Peyer's patch (tissue), 4 donors: Measurements from ENCODE around the gene ARPC1A. TPM values are rescaled to one million over a fixed set of nuclear protein-coding genes. Genes with fewer than 3 reads are reported as not detected.

Source experiments
- DNase-seq, 3 donors: peaks; one replicate each; pipeline ENCODE4 v3.0.0-alpha.2; 2017 to 2019
- H3K27ac ChIP-seq, 4 donors: fragments of 200-600 bp; sonication (generic); one replicate each; pipeline ENCODE4 v1.5.1; 2016 to 2019
- H3K27me3 ChIP-seq, 2 donors: fragments of 200-600 bp; sonication (generic); one replicate each; pipeline ENCODE4 v1.5.1; 2019
- H3K36me3 ChIP-seq, 3 donors: fragments of 200-600 bp; sonication (generic); one replicate each; pipeline ENCODE4 v1.5.1; 2016 to 2019
- H3K4me1 ChIP-seq, 4 donors: fragments of 200-600 bp; sonication (generic); one replicate each; pipeline ENCODE4 v1.5.1; 2016 to 2019
- H3K4me3 ChIP-seq, 4 donors: fragments of 200-600 bp; sonication (generic); 1 replicate in 3 of 4; 2 replicates in 1 of 4; pipeline ENCODE4 v1.5.1; 2016 to 2019; ENCODE audit warnings: mild to moderate bottlenecking in 1 of 4
- H3K9me3 ChIP-seq, 4 donors: fragments of 200-600 bp; sonication (generic); one replicate each; pipeline ENCODE4 v1.5.1; 2016 to 2019; ENCODE audit warnings: mild to moderate bottlenecking in 1 of 4
- CTCF ChIP-seq, 6 experiments: fragments of 450-650 bp in 4 of 6; fragments of 200-600 bp in 2 of 6; sonication (generic) in 1 of 6; IDR thresholded peaks; one replicate each; pipeline ENCODE4 v1.5.1; 2017 to 2019; ENCODE audit warnings: antibody characterized with exemption in 6 of 6, mild to moderate bottlenecking in 3 of 6, moderate library complexity in 1 of 6
- POLR2A ChIP-seq, 2 donors: fragments of 450-650 bp; IDR thresholded peaks; one replicate each; pipeline ENCODE4 v1.5.1; 2017; ENCODE audit warnings: antibody characterized with exemption in 2 of 2, mild to moderate bottlenecking in 2 of 2, moderate library complexity in 2 of 2
- total RNA-seq, 4 donors: library from RNA; depleted of rRNA; stranded (reverse); fragments of >200 nt; gene quantifications; one replicate each; pipeline ENCODE4 v1.1.0, GENCODE V29; 2016

The ARPC1A gene
- total RNA-seq, 4 donors from 2014 or later: 195 to 278 (median 225) TPM

- Histone ChIP-seq H3K4me3 (no peak overlapping the region), H3K4me1 (no peaks in the 10 kb centered on the region), H3K27me3 (no peaks in the 10 kb centered on the region), H3K36me3 (no peaks in the 10 kb centered on the region), H3K27ac (no peak overlapping the region), H3K9me3 (no peaks in the 10 kb centered on the region)
- TF ChIP-seq CTCF (IDR thresholded peaks at IDR 0.05) (no peak), POLR2A (IDR thresholded peaks at IDR 0.05) (no peak)
- no peak for DNase-seq
These were observed 24.2 kb upstream of the ARPC1A start for GRCh38 chr7:99301496-99301895.

GRCh38 chr7:99305473-99306260 lies 20.0 kb upstream of the ARPC1A start:
- no peaks in the 10 kb centered on the region for H3K9me3 ChIP-seq
- TF ChIP-seq CTCF (IDR thresholded peaks at IDR 0.05): no peak
- no peaks in the 10 kb centered on the region for H3K36me3 ChIP-seq
- no peaks in the 10 kb centered on the region for H3K27me3 ChIP-seq
- DNase-seq: no peak
- no peak overlapping the region for H3K27ac ChIP-seq
- no peaks in the 10 kb centered on the region for H3K4me1 ChIP-seq
- no peak overlapping the region for H3K4me3 ChIP-seq

- Histone ChIP-seq H3K27me3 (no peaks in the 10 kb centered on the region), H3K4me1 (no peaks in the 10 kb centered on the region), H3K9me3 (no peaks in the 10 kb centered on the region), H3K27ac (no peak overlapping the region), H3K36me3 (no peaks in the 10 kb centered on the region), H3K4me3 (no peak overlapping the region)
- TF ChIP-seq POLR2A (IDR thresholded peaks at IDR 0.05) (no peak), CTCF (IDR thresholded peaks at IDR 0.05) (no peak)
- DNase-seq: no peak
These were observed 17.1 kb upstream of the ARPC1A start for GRCh38 chr7:99308461-99309074.

- no peak for DNase-seq
- no peak overlapping the region for H3K4me3 ChIP-seq
- H3K9me3 ChIP-seq: no peaks in the 10 kb centered on the region
- no peak overlapping the region for H3K27ac ChIP-seq
- no peaks in the 10 kb centered on the region for H3K36me3 ChIP-seq
- no peak for TF ChIP-seq POLR2A (IDR thresholded peaks at IDR 0.05)
- no peak for TF ChIP-seq CTCF (IDR thresholded peaks at IDR 0.05)
- H3K27me3 ChIP-seq: no peaks in the 10 kb centered on the region
- no peaks in the 10 kb centered on the region for H3K4me1 ChIP-seq
These were observed 16.6 kb upstream of the ARPC1A start for GRCh38 chr7:99309111-99309510.

- Histone ChIP-seq H3K27ac (no peak overlapping the region), H3K36me3 (no peaks in the 10 kb centered on the region), H3K4me3 (no peak overlapping the region), H3K4me1 (no peaks in the 10 kb centered on the region), H3K27me3 (no peaks in the 10 kb centered on the region), H3K9me3 (no peaks in the 10 kb centered on the region)
- TF ChIP-seq POLR2A (IDR thresholded peaks at IDR 0.05) (no peak), CTCF (IDR thresholded peaks at IDR 0.05) (no peak)
- no peak for DNase-seq
These were observed 15.7 kb upstream of the ARPC1A start for GRCh38 chr7:99310004-99310403.
